Keratinocyte (primary cell): ENCODE measurements around the gene MSANTD2. TPM values are rescaled to one million over a fixed set of nuclear protein-coding genes. Genes with fewer than 3 reads are reported as not detected.

ENCODE experiments used
- DNase-seq: peaks from one replicate; pipeline ENCODE4 v3.0.0-alpha.2; 2011; ENCODE audit warnings: low read depth, missing footprints, low spot score
- FAIRE-seq: peaks from 2 replicates; lab custom pipeline; 2011; peaks lifted over from hg19 to GRCh38; lab: Jason Lieb, UNC
- H2AFZ ChIP-seq: 2 replicates; pipeline ENCODE4 v1.6.0; 2012; ENCODE audit warnings: low read length, control low read depth, inconsistent platforms; ENCODE audit not compliant: control insufficient read depth
- H3K27ac ChIP-seq: 2 replicates; pipeline ENCODE4 v1.5.1; 2011; ENCODE audit warnings: low read length; ENCODE audit not compliant: control insufficient read depth, insufficient read depth
- H3K27me3 ChIP-seq: 3 replicates; pipeline ENCODE4 v1.6.0; 2011; ENCODE audit warnings: low read length; ENCODE audit not compliant: control insufficient read depth, insufficient read depth; ENCODE audit errors: extremely low read depth
- H3K36me3 ChIP-seq, 2 experiments: 2 replicates in 1 of 2; 3 replicates in 1 of 2; pipeline ENCODE4 v1.5.1; 2011; ENCODE audit warnings: low read length in 2 of 2, mild to moderate bottlenecking in 1 of 2; ENCODE audit not compliant: control insufficient read depth in 2 of 2, insufficient read depth in 2 of 2; ENCODE audit errors: extremely low read depth in 1 of 2
- H3K4me1 ChIP-seq: 3 replicates; pipeline ENCODE4 v1.5.1; 2011; ENCODE audit warnings: low read length; ENCODE audit not compliant: control insufficient read depth, insufficient read depth; ENCODE audit errors: extremely low read depth
- H3K4me2 ChIP-seq: 3 replicates; pipeline ENCODE4 v1.6.0; 2011; ENCODE audit warnings: low read depth, low read length; ENCODE audit not compliant: control insufficient read depth, insufficient read depth; ENCODE audit errors: extremely low read depth
- H3K4me3 ChIP-seq, 3 experiments: fragments of 200-600 bp in 1 of 3; sonication (generic) in 1 of 3; 2 replicates in 2 of 3; 3 replicates in 1 of 3; pipeline ENCODE4 v1.5.1; 2011 to 2016; ENCODE audit warnings: low read length in 3 of 3, mild to moderate bottlenecking in 3 of 3, control low read depth in 2 of 3, inconsistent platforms in 1 of 3, low read depth in 1 of 3, mixed read lengths in 1 of 3, mixed run types in 1 of 3, moderate library complexity in 1 of 3; ENCODE audit not compliant: control insufficient read depth in 2 of 3, insufficient read depth in 2 of 3; ENCODE audit errors: extremely low read depth in 1 of 3
- H3K79me2 ChIP-seq: 2 replicates; pipeline ENCODE4 v1.6.0; 2012; ENCODE audit warnings: low read length; ENCODE audit not compliant: control insufficient read depth, insufficient read depth
- H3K9ac ChIP-seq: 3 replicates; pipeline ENCODE4 v1.6.0; 2011; ENCODE audit warnings: low read length; ENCODE audit not compliant: control insufficient read depth, insufficient read depth; ENCODE audit errors: extremely low read depth
- H3K9me1 ChIP-seq: 3 replicates; pipeline ENCODE4 v1.6.0; 2011; ENCODE audit warnings: low read length; ENCODE audit not compliant: control insufficient read depth, insufficient read depth; ENCODE audit errors: extremely low read depth
- H3K9me3 ChIP-seq: 2 replicates; pipeline ENCODE4 v1.5.1; 2012; ENCODE audit warnings: low read depth, low read length; ENCODE audit not compliant: control insufficient read depth
- H4K20me1 ChIP-seq: 3 replicates; pipeline ENCODE4 v1.6.0; 2011; ENCODE audit warnings: low read length; ENCODE audit not compliant: control insufficient read depth, insufficient read depth; ENCODE audit errors: extremely low read depth
- CTCF ChIP-seq, 3 experiments: IDR thresholded peaks in 1 of 3; conservative IDR thresholded peaks in 1 of 3; optimal IDR thresholded peaks in 1 of 3; 2 replicates in 2 of 3; 3 replicates in 1 of 3; pipeline versions ENCODE3 to v1.5.1; 2011; ENCODE audit warnings: low read length in 3 of 3, mild to moderate bottlenecking in 3 of 3, moderate library complexity in 2 of 3, control low read depth in 1 of 3, inconsistent platforms in 1 of 3; ENCODE audit not compliant: insufficient read depth in 2 of 3; ENCODE audit errors: extremely low read depth in 1 of 3
- EZH2 ChIP-seq: IDR thresholded peaks from one replicate; pipeline ENCODE4 v1.6.1; 2012; ENCODE audit warnings: inconsistent platforms, mild to moderate bottlenecking, low read length, moderate library complexity
- dilution Hi-C: fragments of 300-500 bp; cut with MboI; formaldehyde crosslinking; loops from one replicate; pipeline ENCODE4 v1.7.0; 2020; ENCODE audit warnings: low sequenced_read_pairs; ENCODE audit not compliant: extremely low pct_ligation_motif_present
- polyA plus RNA-seq, 5 experiments: library from polyadenylated mRNA; depleted of rRNA in 3 of 5; stranded (reverse) in 3 of 5; stranded (forward) in 1 of 5; unstranded in 1 of 5; fragments of >200 nt; gene quantifications; 1 replicate in 1 of 5; 2 replicates in 3 of 5; 3 replicates in 1 of 5; pipeline versions ENCODE4 v1.2.1 to v1.2.3, GENCODE V29; 2011 to 2012; ENCODE audit warnings: missing spikeins in 2 of 5, low read depth in 1 of 5, low replicate concordance in 1 of 5

Gene MSANTD2
- polyA plus RNA-seq, 1 donor (not counting 4 experiments of a cell fraction or from before 2014, with no cell fraction given): 6.6 TPM

DNA sequence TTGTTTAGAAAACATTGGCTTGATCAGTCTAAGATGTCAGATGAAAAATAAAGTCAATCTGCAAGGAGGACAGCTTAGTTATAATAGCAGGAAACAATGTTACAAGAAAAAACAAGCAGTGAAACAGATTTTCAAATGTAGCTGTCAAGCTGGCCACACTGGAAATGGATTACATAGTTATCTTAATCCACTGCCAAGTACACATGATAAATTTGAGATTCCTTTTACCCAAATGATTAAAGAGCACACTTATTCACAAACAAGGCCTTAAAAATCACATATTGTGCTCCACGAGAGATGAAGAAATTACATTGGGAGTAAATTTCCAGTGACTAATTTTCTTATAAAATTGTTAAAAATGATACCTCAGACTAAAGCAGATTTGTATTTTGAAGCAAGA is 20.6 kb downstream of the MSANTD2 start:
- H3K27me3 ChIP-seq: no peaks in the 10 kb centered on the region
- no peak overlapping the region for H3K9ac ChIP-seq
- H3K4me1 ChIP-seq: no peaks in the 10 kb centered on the region
- FAIRE-seq (no peak), DNase-seq (no peak)
- H3K4me2 ChIP-seq: no peak overlapping the region
- no peaks in the 10 kb centered on the region for H3K36me3 ChIP-seq
- dilution Hi-C loops: no loop called here
- H3K79me2 ChIP-seq: peaks cover 2% of the 10 kb centered on the region
- no peaks in the 10 kb centered on the region for H3K9me1 ChIP-seq
- H3K9me3 ChIP-seq: no peaks in the 10 kb centered on the region
- H2AFZ ChIP-seq: no peak overlapping the region
- H4K20me1 ChIP-seq: no peaks in the 10 kb centered on the region
- H3K27ac ChIP-seq: no peak overlapping the region
- H3K4me3 ChIP-seq: no peak overlapping the region
- TF ChIP-seq CTCF (optimal IDR thresholded peaks at IDR 0.05 in 1 of 3, IDR thresholded peaks at IDR 0.05 in 1 of 3, conservative IDR thresholded peaks at IDR 0.05 in 1 of 3; ENCODE audit: extremely low read depth in 1 of 3, insufficient read depth in 2 of 3, low read length in 3 of 3) (no peak), EZH2 (no peak)

GRCh38 chr11:124778281-124778680 is 21.9 kb downstream of the MSANTD2 start:
- H3K9me1 ChIP-seq: no peaks in the 10 kb centered on the region
- H3K36me3 ChIP-seq: peaks cover 0 to 1% of the 10 kb centered on the region in 2 experiments
- no peak overlapping the region for H3K9ac ChIP-seq
- peaks cover 2% of the 10 kb centered on the region for H3K79me2 ChIP-seq
- H3K9me3 ChIP-seq: no peaks in the 10 kb centered on the region
- no peaks in the 10 kb centered on the region for H3K4me1 ChIP-seq
- H3K4me3 ChIP-seq: no peak overlapping the region
- FAIRE-seq: no peak
- H3K27ac ChIP-seq: no peak overlapping the region
- no peak overlapping the region for H2AFZ ChIP-seq
- dilution Hi-C loops: no loop called here
- no peaks in the 10 kb centered on the region for H3K27me3 ChIP-seq
- H4K20me1 ChIP-seq: no peaks in the 10 kb centered on the region
- H3K4me2 ChIP-seq: no peak overlapping the region
- TF ChIP-seq EZH2 (no peak), CTCF (optimal IDR thresholded peaks at IDR 0.05 in 1 of 3, IDR thresholded peaks at IDR 0.05 in 1 of 3, conservative IDR thresholded peaks at IDR 0.05 in 1 of 3; ENCODE audit: extremely low read depth in 1 of 3, insufficient read depth in 2 of 3, low read length in 3 of 3) (peak in 1 of 3 experiments; percentile 21)
- no peak for DNase-seq
